Fibroblast of lung (primary cell): ENCODE results near the gene SAMD7. TPM values are rescaled to one million over a fixed set of nuclear protein-coding genes. Genes with fewer than 3 reads are reported as not detected.
A peak's percentile ranks its signal among the peaks of the same experiment; 100 is the strongest.

Source experiments
- DNase-seq, 2 donors: peaks; one replicate each; pipeline versions ENCODE4 v3.0.0 to v3.0.0-alpha.2; 2010; ENCODE audit warnings: low read depth in 2 of 2
- H2AFZ ChIP-seq: 2 replicates; pipeline ENCODE4 v1.5.1; 2012; ENCODE audit warnings: low read length, control low read depth, inconsistent platforms
- H3K27ac ChIP-seq: 2 replicates; pipeline ENCODE4 v1.5.1; 2011; ENCODE audit warnings: low read length, control low read depth; ENCODE audit not compliant: insufficient read depth
- H3K27me3 ChIP-seq: 2 replicates; pipeline ENCODE4 v1.5.1; 2011; ENCODE audit warnings: mild to moderate bottlenecking, low read length; ENCODE audit not compliant: control insufficient read depth, insufficient read depth
- H3K36me3 ChIP-seq: 2 replicates; pipeline ENCODE4 v1.5.1; 2011; ENCODE audit warnings: low read length; ENCODE audit not compliant: control insufficient read depth, insufficient read depth
- H3K4me1 ChIP-seq: 2 replicates; pipeline ENCODE4 v1.5.1; 2011; ENCODE audit warnings: low read length; ENCODE audit not compliant: control insufficient read depth, insufficient read depth; ENCODE audit errors: extremely low read depth
- H3K4me2 ChIP-seq: 2 replicates; pipeline ENCODE4 v1.5.1; 2011; ENCODE audit warnings: low read length, control low read depth; ENCODE audit not compliant: insufficient read depth; ENCODE audit errors: extremely low read depth
- H3K4me3 ChIP-seq, 4 experiments: fragments of 200-600 bp in 1 of 4; sonication (generic) in 1 of 4; replicated peaks in 1 of 4; 2 replicates each; pipeline ENCODE4 v1.5.1; 2011 to 2016; ENCODE audit warnings: low read length in 4 of 4, low read depth in 3 of 4, mild to moderate bottlenecking in 3 of 4, control low read depth in 2 of 4, inconsistent platforms in 1 of 4, mixed read lengths in 1 of 4; ENCODE audit not compliant: insufficient read depth in 1 of 4; ENCODE audit errors: control extremely low read depth in 1 of 4
- H3K79me2 ChIP-seq: 2 replicates; pipeline ENCODE4 v1.5.1; 2012; ENCODE audit warnings: mild to moderate bottlenecking, low read length, inconsistent platforms; ENCODE audit not compliant: control insufficient read depth, insufficient read depth
- H3K9ac ChIP-seq: 2 replicates; pipeline ENCODE4 v1.5.1; 2011; ENCODE audit warnings: mild to moderate bottlenecking, low read length, control low read depth; ENCODE audit not compliant: insufficient read depth
- H3K9me3 ChIP-seq: 2 replicates; pipeline ENCODE4 v1.5.1; 2012; ENCODE audit warnings: low read depth, low read length; ENCODE audit not compliant: control insufficient read depth, insufficient read depth
- H4K20me1 ChIP-seq: 2 replicates; pipeline ENCODE4 v1.5.1; 2011; ENCODE audit warnings: low read length; ENCODE audit not compliant: control insufficient read depth, insufficient read depth; ENCODE audit errors: extremely low read depth
- EZH2 ChIP-seq: IDR thresholded peaks from 2 replicates; pipeline ENCODE4 v1.5.1; 2012; ENCODE audit warnings: low read length, control low read depth, mild to moderate bottlenecking; ENCODE audit errors: missing control alignments
- polyA plus RNA-seq, 2 donors: library from polyadenylated mRNA; depleted of rRNA in 1 of 2; stranded (reverse) in 1 of 2; unstranded in 1 of 2; fragments of >200 nt; gene quantifications; 2 replicates each; pipeline ENCODE4 v1.2.1, GENCODE V29; 2011 to 2012; ENCODE audit warnings: missing spikeins in 1 of 2
- total RNA-seq: library from RNA; depleted of rRNA; stranded (reverse); fragments of >200 nt; gene quantifications from 2 replicates; pipeline ENCODE4 v1.2.1, GENCODE V29; 2014
- TF ChIP-seq, protein P1 (sequence below), 2 donors: IDR thresholded peaks in 1 of 2; conservative IDR thresholded peaks in 1 of 2; 1 replicate in 1 of 2; 2 replicates in 1 of 2; pipeline ENCODE4 v1.5.1; 2011 to 2012; ENCODE audit warnings: low read length in 2 of 2, control low read depth in 1 of 2, inconsistent platforms in 1 of 2, low read depth in 1 of 2, mild to moderate bottlenecking in 1 of 2

SAMD7 gene
- total and polyA plus RNA-seq, 2 donors (not counting 1 experiment from before 2014, with no cell fraction given): not detected

DNA sequence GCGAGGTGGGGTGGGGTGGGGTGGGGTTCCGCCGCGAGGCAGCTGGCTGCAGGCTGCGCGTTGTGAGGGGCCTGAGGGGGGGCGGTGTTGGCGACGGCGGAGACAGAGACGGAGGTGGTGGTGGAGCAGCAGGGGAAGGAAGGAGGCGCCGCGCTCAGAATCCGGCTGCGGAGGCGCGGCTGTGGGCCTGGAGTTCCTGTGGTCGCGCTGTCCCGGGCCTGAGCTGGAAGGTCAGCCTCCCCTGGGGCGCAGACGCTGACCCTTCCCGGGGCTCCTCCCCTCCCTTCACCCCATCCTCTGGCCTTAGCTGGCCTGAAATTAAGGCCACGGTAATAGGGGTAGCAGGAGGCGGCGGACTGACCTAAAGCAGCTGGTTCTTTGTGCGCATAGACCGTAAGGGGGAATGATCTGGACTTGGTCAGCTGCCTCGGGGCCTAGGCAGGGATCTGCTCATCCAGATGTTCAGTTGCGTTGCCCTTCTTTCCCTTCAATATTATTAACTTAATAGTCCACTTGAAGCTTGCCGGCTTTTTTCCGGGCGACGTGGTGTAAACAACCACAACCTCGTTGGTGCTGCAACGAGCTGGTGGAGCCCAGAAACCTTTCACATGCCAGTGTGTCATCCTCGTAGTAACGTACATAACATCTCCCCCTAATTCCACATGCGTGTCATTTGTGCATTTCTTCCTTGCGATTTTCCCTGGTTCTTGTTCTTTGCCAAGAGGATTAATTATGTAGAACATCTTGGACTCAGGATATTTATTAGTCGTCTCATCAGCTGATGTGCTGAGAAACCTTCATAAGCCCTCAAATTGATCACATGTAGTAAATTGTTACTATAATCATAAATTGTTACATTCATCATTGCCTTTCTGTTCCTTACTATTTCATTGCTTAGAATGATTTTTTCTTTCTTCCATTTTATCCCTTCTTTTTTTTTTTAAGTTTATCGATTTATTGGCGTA lies 55.9 kb downstream of the SAMD7 start:
- Histone ChIP-seq H3K4me1 (peaks cover 6% of the 10 kb centered on the region), H3K79me2 (peaks cover 55% of the 10 kb centered on the region), H3K9me3 (no peaks in the 10 kb centered on the region), H4K20me1 (peaks cover 4% of the 10 kb centered on the region), H2AFZ (peak overlapping the region; percentile 10), H3K36me3 (no peaks in the 10 kb centered on the region), H3K27me3 (no peaks in the 10 kb centered on the region), H3K27ac (peak overlapping the region; percentile 89), H3K4me3 (peak overlapping the region; percentile 48 to 97 (median 66)), H3K9ac (peak overlapping the region; percentile 90), H3K4me2 (peak overlapping the region; percentile 61)
- peak; percentile 57 to 66 for DNase-seq
- no peak for TF ChIP-seq EZH2
- TF ChIP-seq, protein P1, sequence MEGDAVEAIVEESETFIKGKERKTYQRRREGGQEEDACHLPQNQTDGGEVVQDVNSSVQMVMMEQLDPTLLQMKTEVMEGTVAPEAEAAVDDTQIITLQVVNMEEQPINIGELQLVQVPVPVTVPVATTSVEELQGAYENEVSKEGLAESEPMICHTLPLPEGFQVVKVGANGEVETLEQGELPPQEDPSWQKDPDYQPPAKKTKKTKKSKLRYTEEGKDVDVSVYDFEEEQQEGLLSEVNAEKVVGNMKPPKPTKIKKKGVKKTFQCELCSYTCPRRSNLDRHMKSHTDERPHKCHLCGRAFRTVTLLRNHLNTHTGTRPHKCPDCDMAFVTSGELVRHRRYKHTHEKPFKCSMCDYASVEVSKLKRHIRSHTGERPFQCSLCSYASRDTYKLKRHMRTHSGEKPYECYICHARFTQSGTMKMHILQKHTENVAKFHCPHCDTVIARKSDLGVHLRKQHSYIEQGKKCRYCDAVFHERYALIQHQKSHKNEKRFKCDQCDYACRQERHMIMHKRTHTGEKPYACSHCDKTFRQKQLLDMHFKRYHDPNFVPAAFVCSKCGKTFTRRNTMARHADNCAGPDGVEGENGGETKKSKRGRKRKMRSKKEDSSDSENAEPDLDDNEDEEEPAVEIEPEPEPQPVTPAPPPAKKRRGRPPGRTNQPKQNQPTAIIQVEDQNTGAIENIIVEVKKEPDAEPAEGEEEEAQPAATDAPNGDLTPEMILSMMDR (conservative IDR thresholded peaks at IDR 0.05 in 1 of 2, IDR thresholded peaks at IDR 0.05 in 1 of 2; ENCODE audit: low read depth in 1 of 2, low read length in 2 of 2): no peak

DNA sequence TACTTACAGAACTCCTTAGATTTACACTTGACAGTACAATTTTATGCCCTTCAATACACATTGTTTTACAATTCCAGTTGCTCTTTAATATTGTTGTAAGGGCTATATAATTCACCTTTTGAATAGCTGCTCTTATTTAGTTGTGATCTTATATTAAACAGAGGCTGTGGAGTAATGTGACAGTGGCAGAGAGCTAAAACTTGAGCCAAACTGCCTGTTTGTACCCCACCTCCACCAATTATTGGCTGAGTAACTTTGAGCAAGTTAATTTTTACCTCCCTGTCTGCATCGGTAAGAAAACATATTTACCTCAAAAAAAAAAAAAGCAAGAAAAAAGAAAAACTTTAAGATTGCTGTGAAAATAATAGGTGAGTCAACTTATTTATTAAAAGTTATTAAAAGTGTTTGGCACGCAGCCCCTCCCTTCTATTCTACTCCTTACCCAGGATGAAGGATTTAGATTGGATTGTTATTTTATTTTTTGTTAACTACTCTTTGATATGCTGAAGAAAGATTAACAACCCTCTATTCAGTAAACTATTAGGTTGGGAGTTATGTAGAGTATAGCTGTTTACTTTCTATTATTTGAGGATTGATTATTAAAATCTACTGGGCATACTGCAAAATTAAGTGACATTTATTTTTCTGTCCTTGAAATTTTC lies 57.0 kb downstream of the SAMD7 start:
- H3K4me2 ChIP-seq: peak overlapping the region; percentile 61
- no peak overlapping the region for H3K9ac ChIP-seq
- no peaks in the 10 kb centered on the region for H3K9me3 ChIP-seq
- no peaks in the 10 kb centered on the region for H3K27me3 ChIP-seq
- H3K36me3 ChIP-seq: no peaks in the 10 kb centered on the region
- peaks cover 66% of the 10 kb centered on the region for H3K79me2 ChIP-seq
- peaks cover 6% of the 10 kb centered on the region for H3K4me1 ChIP-seq
- H4K20me1 ChIP-seq: peaks cover 4% of the 10 kb centered on the region
- H3K4me3 ChIP-seq: peak overlapping the region; percentile 48 to 97 (median 66)
- no peak for DNase-seq
- no peak overlapping the region for H2AFZ ChIP-seq
- H3K27ac ChIP-seq: no peak overlapping the region
- TF ChIP-seq EZH2: no peak
- TF ChIP-seq, protein P1 (conservative IDR thresholded peaks at IDR 0.05 in 1 of 2, IDR thresholded peaks at IDR 0.05 in 1 of 2; ENCODE audit: low read depth in 1 of 2, low read length in 2 of 2): no peak
